Measurements from ENCODE around the gene SLC35F3. TPM values are rescaled to one million over a fixed set of nuclear protein-coding genes. Genes with fewer than 3 reads are reported as not detected.

Gene SLC35F3
- total RNA-seq, 1 donor from 2014 or later = 0.49 TPM

DNA sequence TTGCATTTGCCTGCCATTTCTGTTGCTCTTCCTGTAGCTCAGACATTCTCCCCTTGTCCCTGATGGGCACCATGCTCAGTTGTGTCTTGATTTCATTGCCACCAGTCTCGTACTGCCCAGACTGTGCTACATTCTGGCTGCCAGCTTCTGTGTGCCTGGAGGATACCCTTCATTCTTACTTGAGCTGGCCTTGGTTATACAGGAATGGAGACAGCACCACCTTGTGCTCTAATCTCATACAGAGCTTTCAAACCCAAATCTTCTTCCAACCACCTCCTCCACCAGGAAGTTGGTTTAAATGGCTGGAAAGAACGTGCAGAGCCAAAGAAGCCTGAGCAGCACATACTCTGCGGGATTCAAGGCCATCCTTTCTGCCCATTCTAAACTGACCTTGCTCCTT lies 165.3 kb downstream of the SLC35F3 start:
- TF ChIP-seq CTCF (IDR thresholded peaks at IDR 0.05) = no peak
- Histone ChIP-seq H3K27ac (no peak overlapping the region), H3K4me1 (no peaks in the 10 kb centered on the region), H3K4me3 (no peak overlapping the region), H3K9me3 (no peaks in the 10 kb centered on the region), H3K27me3 (no peaks in the 10 kb centered on the region), H3K36me3 (no peaks in the 10 kb centered on the region)
- intact Hi-C loops (cut with DNase I) = no loop called here
- DNase-seq (ENCODE audit: extremely low spot score in 2 of 2) = no peak

DNA sequence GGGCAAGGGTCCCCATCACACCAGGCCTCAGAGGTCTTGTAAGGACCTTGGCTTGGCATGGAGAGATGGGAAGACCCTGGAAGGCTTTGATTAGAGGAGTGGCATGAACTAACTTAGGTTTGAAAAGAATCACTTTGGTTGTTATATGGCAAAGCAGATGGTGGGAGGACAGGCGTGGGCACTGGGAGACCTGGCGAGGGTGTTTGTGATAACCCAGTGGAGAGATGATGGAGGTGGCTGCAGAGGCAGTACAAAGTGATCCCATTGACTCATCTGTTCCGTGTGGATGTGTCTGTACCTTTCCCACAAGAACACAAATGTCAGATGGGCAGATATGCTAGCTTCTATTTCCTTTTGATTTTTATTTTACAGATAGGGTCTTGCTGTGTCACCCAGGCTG lies 168.3 kb downstream of the SLC35F3 start:
- intact Hi-C loops (cut with DNase I) = no loop called here
- H3K4me1 ChIP-seq = no peaks in the 10 kb centered on the region
- no peaks in the 10 kb centered on the region for H3K36me3 ChIP-seq
- H3K27me3 ChIP-seq = no peaks in the 10 kb centered on the region
- DNase-seq (ENCODE audit: extremely low spot score in 2 of 2) = no peak
- H3K27ac ChIP-seq = no peak overlapping the region
- H3K4me3 ChIP-seq = no peak overlapping the region
- TF ChIP-seq POLR2AphosphoS5 (IDR thresholded peaks at IDR 0.05; ENCODE audit: insufficient read depth in 1 of 2, low read depth in 1 of 2) (no peak), POLR2A (IDR thresholded peaks at IDR 0.05) (no peak), CTCF (IDR thresholded peaks at IDR 0.05) (no peak)
- H3K9me3 ChIP-seq = no peaks in the 10 kb centered on the region

- no peak for DNase-seq (ENCODE audit: extremely low spot score in 2 of 2)
- Histone ChIP-seq H3K4me3 (no peak overlapping the region), H3K27me3 (no peaks in the 10 kb centered on the region), H3K4me1 (no peaks in the 10 kb centered on the region), H3K36me3 (no peaks in the 10 kb centered on the region), H3K9me3 (no peaks in the 10 kb centered on the region), H3K27ac (no peak overlapping the region)
- TF ChIP-seq POLR2AphosphoS5 (IDR thresholded peaks at IDR 0.05; ENCODE audit: insufficient read depth in 1 of 2, low read depth in 1 of 2) (no peak), POLR2A (IDR thresholded peaks at IDR 0.05) (no peak), CTCF (IDR thresholded peaks at IDR 0.05) (no peak)
- intact Hi-C loops (cut with DNase I) = no loop called here
These were observed 173.7 kb downstream of the SLC35F3 start for GRCh38 chr1:234078143-234078542.

DNA sequence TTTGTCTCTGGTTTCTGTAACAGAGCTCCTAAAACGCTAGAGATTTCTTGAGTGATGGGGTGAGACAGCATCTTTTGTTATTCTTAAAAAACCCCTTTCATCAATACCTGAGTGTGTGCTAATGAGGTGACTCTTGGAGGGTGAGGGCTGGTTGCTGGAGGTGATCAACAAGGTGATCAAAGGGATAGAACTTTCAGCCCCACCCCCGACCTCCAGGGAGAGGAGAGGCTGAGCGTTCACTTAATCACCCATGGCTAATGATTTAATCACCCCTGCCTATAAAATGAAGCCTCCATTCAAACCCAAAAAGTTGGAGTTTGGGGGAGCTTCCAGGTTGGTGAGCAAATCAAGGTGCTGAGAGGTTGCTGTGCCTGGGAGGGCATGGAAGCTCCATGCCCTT lies 175.4 kb downstream of the SLC35F3 start:
- intact Hi-C loops (cut with DNase I) = no loop called here
- Histone ChIP-seq H3K4me3 (no peak overlapping the region), H3K9me3 (no peaks in the 10 kb centered on the region), H3K4me1 (no peaks in the 10 kb centered on the region), H3K27me3 (no peaks in the 10 kb centered on the region), H3K36me3 (no peaks in the 10 kb centered on the region), H3K27ac (no peak overlapping the region)
- DNase-seq (ENCODE audit: extremely low spot score in 2 of 2) = no peak
- TF ChIP-seq POLR2AphosphoS5 (IDR thresholded peaks at IDR 0.05; ENCODE audit: insufficient read depth in 1 of 2, low read depth in 1 of 2) = no peak
- TF ChIP-seq CTCF (IDR thresholded peaks at IDR 0.05) = no peak
- TF ChIP-seq POLR2A (IDR thresholded peaks at IDR 0.05) = no peak

GRCh38 chr1:234083460-234083859 lies 179.0 kb downstream of the SLC35F3 start:
- TF ChIP-seq CTCF (IDR thresholded peaks at IDR 0.05) = no peak
- no peak for TF ChIP-seq POLR2A (IDR thresholded peaks at IDR 0.05)
- no peak for TF ChIP-seq POLR2AphosphoS5 (IDR thresholded peaks at IDR 0.05; ENCODE audit: insufficient read depth in 1 of 2, low read depth in 1 of 2)
- H3K27me3 ChIP-seq = no peaks in the 10 kb centered on the region

More at GRCh38 chr1:234083460-234083859, 179.0 kb downstream of the SLC35F3 start:
- H3K4me3 ChIP-seq = no peak overlapping the region
- no peaks in the 10 kb centered on the region for H3K36me3 ChIP-seq
- intact Hi-C loops (cut with DNase I) = no loop called here
- H3K27ac ChIP-seq = no peak overlapping the region
- H3K4me1 ChIP-seq = no peaks in the 10 kb centered on the region
- no peaks in the 10 kb centered on the region for H3K9me3 ChIP-seq
- DNase-seq (ENCODE audit: extremely low spot score in 2 of 2) = no peak
